ENCODE results near the gene COL5A2. TPM values are rescaled to one million over a fixed set of nuclear protein-coding genes. Genes with fewer than 3 reads are reported as not detected.

COL5A2 gene
- total RNA-seq, 6 experiments from 2014 or later: 5.7 to 17.6 (median 8.6) TPM

DNA sequence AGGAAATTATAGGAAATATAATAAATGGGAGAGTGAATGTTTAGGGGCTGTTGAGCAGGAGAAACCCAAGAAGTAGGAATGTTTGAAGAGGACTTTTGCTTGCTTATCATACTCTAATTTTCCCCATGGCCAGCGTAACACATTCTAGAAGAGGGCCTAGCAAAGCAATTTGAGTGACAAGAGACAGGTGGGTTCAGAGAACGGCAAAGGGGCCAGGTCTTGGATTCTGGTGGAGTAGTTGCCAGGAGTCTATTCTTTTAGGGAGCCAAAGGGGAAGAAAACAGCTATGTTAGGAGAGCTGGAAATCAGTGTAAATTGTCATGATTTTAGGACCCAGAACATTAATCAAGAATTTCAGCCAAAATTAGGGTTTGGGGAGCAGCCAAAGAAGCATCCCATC is 96.5 kb downstream of the COL5A2 start:
- no peaks in the 10 kb centered on the region for H3K9me3 ChIP-seq
- DNase-seq (no peak), ATAC-seq (no peak)
- no peak overlapping the region for H3K4me3 ChIP-seq
- no peak overlapping the region for H3K27ac ChIP-seq
- H3K4me1 ChIP-seq: no peaks in the 10 kb centered on the region
- no peaks in the 10 kb centered on the region for H3K27me3 ChIP-seq
- TF ChIP-seq, protein P1, sequence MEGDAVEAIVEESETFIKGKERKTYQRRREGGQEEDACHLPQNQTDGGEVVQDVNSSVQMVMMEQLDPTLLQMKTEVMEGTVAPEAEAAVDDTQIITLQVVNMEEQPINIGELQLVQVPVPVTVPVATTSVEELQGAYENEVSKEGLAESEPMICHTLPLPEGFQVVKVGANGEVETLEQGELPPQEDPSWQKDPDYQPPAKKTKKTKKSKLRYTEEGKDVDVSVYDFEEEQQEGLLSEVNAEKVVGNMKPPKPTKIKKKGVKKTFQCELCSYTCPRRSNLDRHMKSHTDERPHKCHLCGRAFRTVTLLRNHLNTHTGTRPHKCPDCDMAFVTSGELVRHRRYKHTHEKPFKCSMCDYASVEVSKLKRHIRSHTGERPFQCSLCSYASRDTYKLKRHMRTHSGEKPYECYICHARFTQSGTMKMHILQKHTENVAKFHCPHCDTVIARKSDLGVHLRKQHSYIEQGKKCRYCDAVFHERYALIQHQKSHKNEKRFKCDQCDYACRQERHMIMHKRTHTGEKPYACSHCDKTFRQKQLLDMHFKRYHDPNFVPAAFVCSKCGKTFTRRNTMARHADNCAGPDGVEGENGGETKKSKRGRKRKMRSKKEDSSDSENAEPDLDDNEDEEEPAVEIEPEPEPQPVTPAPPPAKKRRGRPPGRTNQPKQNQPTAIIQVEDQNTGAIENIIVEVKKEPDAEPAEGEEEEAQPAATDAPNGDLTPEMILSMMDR (IDR thresholded peaks at IDR 0.05): no peak
- TF ChIP-seq POLR2A (IDR thresholded peaks at IDR 0.05): no peak
- 89% methylated on average over 2 of the region's 2 CpGs for WGBS (ENCODE audit: insufficient coverage, low coverage, low lambda C conversion rate, missing lambda C conversion rate)
- no peaks in the 10 kb centered on the region for H3K36me3 ChIP-seq
- intact Hi-C loops (cut with DNase I): no loop called here

DNA sequence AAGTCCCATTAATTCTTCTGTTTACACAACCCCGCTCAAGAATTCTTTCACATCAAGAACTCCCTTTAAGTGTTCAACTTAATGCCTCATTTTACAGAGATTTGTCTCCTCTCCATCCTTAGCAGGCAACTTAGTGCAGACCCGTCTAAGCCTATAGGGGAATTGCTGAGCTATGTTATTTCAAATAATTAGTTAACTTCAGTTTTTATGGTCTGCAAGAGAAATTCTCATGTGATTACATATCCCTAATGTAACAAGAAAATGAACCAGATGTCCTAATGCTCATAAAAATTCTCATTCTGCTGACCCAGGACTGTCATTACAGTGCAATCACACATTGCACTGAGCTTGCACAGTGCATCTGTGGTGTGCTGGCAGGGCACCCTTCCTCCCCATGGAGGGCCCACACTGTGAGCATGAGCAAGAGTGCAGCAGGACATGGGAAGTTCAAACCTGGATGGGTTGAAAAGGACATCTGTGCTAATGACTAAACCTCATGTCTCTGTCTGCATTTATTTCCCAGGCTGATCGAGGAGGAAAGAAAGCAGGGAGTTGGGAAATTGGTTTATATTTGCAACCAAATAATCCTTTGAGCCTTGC is 97.1 kb downstream of the COL5A2 start:
- ATAC-seq (no peak), DNase-seq (no peak)
- TF ChIP-seq POLR2A (IDR thresholded peaks at IDR 0.05): no peak
- TF ChIP-seq, protein P1 (IDR thresholded peaks at IDR 0.05): no peak
- no peaks in the 10 kb centered on the region for H3K27me3 ChIP-seq
- no peak overlapping the region for H3K4me3 ChIP-seq
- intact Hi-C loops (cut with DNase I): no loop called here
- 83% methylated on average over 3 of the region's 3 CpGs for WGBS (ENCODE audit: insufficient coverage, low coverage, low lambda C conversion rate, missing lambda C conversion rate)
- no peak overlapping the region for H3K27ac ChIP-seq
- no peaks in the 10 kb centered on the region for H3K36me3 ChIP-seq
- H3K9me3 ChIP-seq: no peaks in the 10 kb centered on the region
- H3K4me1 ChIP-seq: no peaks in the 10 kb centered on the region

DNA sequence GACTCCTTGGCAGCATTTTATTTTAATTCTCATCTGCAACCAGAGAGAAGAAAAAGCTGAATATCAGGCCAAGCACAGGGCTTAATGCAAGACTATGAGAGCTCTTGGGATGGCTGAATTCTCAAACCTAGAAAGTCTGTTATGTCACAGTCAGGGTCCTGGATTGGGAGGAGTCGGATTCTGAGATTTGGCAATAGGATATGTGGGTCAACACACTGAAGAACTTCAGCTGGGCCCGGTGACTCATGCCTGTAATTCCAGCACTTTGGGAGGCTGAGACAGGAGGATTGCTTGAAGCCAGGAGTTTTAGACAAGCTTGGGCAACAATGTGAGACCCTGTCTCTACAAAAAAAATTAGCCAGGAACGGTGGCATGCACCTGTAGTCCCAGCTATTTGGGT is 103.0 kb downstream of the COL5A2 start:
- intact Hi-C loops (cut with DNase I): no loop called here

DNA sequence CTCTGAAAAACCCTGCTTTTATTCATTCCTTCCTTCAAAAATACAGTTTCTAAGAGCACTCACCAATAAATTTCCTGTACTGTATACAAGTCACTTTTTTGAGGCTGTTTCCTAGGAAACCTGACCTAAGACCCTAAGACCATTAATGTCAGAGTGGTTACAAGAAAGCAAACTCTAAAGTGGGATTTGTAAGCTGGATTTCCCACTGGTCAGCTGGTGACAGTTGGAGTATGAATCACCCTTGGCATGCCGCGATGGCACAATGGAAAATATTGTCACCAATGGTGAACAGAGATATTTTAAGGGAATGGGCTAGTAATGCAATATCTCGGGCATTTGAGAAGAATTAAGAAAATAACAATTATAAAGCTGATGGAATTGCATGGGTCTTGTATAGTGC is 103.4 kb downstream of the COL5A2 start:
- intact Hi-C loops (cut with DNase I): no loop called here
- TF ChIP-seq POLR2A (IDR thresholded peaks at IDR 0.05): no peak
- TF ChIP-seq, protein P1 (IDR thresholded peaks at IDR 0.05): no peak
- H3K27ac ChIP-seq: no peak overlapping the region
- H3K4me3 ChIP-seq: no peak overlapping the region
- WGBS (ENCODE audit: insufficient coverage, low coverage, low lambda C conversion rate, missing lambda C conversion rate): 88% methylated on average over 3 of the region's 3 CpGs
- no peak for DNase-seq
- H3K9me3 ChIP-seq: no peaks in the 10 kb centered on the region
- no peaks in the 10 kb centered on the region for H3K27me3 ChIP-seq
- ATAC-seq: no peak
- no peaks in the 10 kb centered on the region for H3K36me3 ChIP-seq
- no peaks in the 10 kb centered on the region for H3K4me1 ChIP-seq

More for the DNA sequence above, 103.0 kb downstream of the COL5A2 start:
- Histone ChIP-seq H3K27ac (no peak overlapping the region), H3K27me3 (no peaks in the 10 kb centered on the region), H3K36me3 (no peaks in the 10 kb centered on the region), H3K4me3 (no peak overlapping the region), H3K9me3 (no peaks in the 10 kb centered on the region), H3K4me1 (no peaks in the 10 kb centered on the region)
- ATAC-seq: no peak
- WGBS (ENCODE audit: insufficient coverage, low coverage, low lambda C conversion rate, missing lambda C conversion rate): 51% methylated on average over 3 of the region's 3 CpGs
- DNase-seq: no peak
- TF ChIP-seq POLR2A (IDR thresholded peaks at IDR 0.05): no peak
- TF ChIP-seq, protein P1 (IDR thresholded peaks at IDR 0.05): no peak

DNA sequence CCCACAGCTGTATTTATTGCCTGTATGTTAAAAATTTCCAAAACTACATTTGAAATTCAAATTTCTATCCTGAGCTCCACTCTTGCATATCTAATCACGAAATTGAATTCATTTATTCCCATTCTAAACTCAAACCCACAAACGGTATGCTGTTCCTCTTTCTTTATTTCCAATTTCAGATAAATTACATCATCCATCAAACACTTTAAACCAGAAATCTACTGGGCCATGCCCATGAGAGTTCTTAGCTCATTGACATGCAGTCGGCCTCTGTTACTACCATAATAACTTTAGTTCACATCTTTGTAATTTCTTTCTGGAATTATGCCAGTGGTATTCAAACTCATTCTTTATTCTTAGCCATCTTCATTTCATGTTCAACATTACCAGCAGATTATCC is 105.1 kb downstream of the COL5A2 start:
- no peak for TF ChIP-seq POLR2A (IDR thresholded peaks at IDR 0.05)
- TF ChIP-seq, protein P1 (IDR thresholded peaks at IDR 0.05): no peak
- H3K9me3 ChIP-seq: no peaks in the 10 kb centered on the region
- H3K27me3 ChIP-seq: no peaks in the 10 kb centered on the region
- DNase-seq (no peak), ATAC-seq (no peak)
- no peak overlapping the region for H3K4me3 ChIP-seq
- intact Hi-C loops (cut with DNase I): no loop called here
- WGBS (ENCODE audit: insufficient coverage, low coverage, low lambda C conversion rate, missing lambda C conversion rate): 86% methylated on average over 3 of the region's 3 CpGs
- no peaks in the 10 kb centered on the region for H3K4me1 ChIP-seq
- H3K27ac ChIP-seq: no peak overlapping the region
- H3K36me3 ChIP-seq: no peaks in the 10 kb centered on the region

All from right lobe of liver (tissue), 6 donors.